Chondrocyte (in vitro differentiated cells): ENCODE results near the gene GRIK1. TPM values are rescaled to one million over a fixed set of nuclear protein-coding genes. Genes with fewer than 3 reads are reported as not detected.

Experiments
- DNase-seq: peaks from one replicate; pipeline ENCODE4 v3.0.0; 2021; ENCODE audit warnings: mixed read lengths, low spot score
- H3K27ac Mint-ChIP-seq: one replicate; pipeline ENCODE4 v1.8.0; 2021; ENCODE audit warnings: mild to moderate bottlenecking, moderate library complexity, mixed read lengths; ENCODE audit not compliant: unreplicated experiment
- H3K27me3 Mint-ChIP-seq: 2 replicates; pipeline ENCODE4 v1.8.0; 2021; ENCODE audit warnings: low read depth, mixed read lengths
- H3K36me3 Mint-ChIP-seq: 2 replicates; pipeline ENCODE4 v1.8.0; 2021; ENCODE audit warnings: low read depth, mixed read lengths
- H3K4me1 Mint-ChIP-seq: 2 replicates; pipeline ENCODE4 v1.8.0; 2021; ENCODE audit warnings: low read depth, mild to moderate bottlenecking, mixed read lengths
- H3K4me3 Mint-ChIP-seq: one replicate; pipeline ENCODE4 v1.8.0; 2021; ENCODE audit warnings: mild to moderate bottlenecking, moderate library complexity, mixed read lengths; ENCODE audit not compliant: unreplicated experiment
- H3K9me3 Mint-ChIP-seq: 2 replicates; pipeline ENCODE4 v1.8.0; 2021; ENCODE audit warnings: low read depth, mixed read lengths
- CTCF ChIP-seq: fragments of 200-600 bp; sonication (generic); IDR thresholded peaks from 2 replicates; pipeline ENCODE4 v1.5.0; 2021; ENCODE audit warnings: antibody characterized with exemption, mild to moderate bottlenecking, moderate library complexity
- total RNA-seq: library from RNA; stranded (reverse); gene quantifications from 3 replicates; pipeline ENCODE4 v1.2.1, GENCODE V29; 2021

The GRIK1 gene
- total RNA-seq, 1 donor from 2014 or later: 1.2 TPM

GRCh38 chr21:29604076-29604475, 335.7 kb downstream of the GRIK1 start:
- no peak for TF ChIP-seq CTCF
- H3K9me3 Mint-ChIP-seq: no peaks in the 10 kb centered on the region
- H3K27me3 Mint-ChIP-seq: no peaks in the 10 kb centered on the region
- H3K27ac Mint-ChIP-seq: no peak overlapping the region
- no peaks in the 10 kb centered on the region for H3K4me1 Mint-ChIP-seq
- H3K36me3 Mint-ChIP-seq: no peaks in the 10 kb centered on the region
- DNase-seq: no peak
- H3K4me3 Mint-ChIP-seq: no peak overlapping the region

GRCh38 chr21:29601047-29601446, 338.7 kb downstream of the GRIK1 start:
- Mint-ChIP-seq H3K36me3 (no peaks in the 10 kb centered on the region), H3K4me3 (no peak overlapping the region)
- TF ChIP-seq CTCF: no peak

GRCh38 chr21:29586696-29587095, 353.1 kb downstream of the GRIK1 start:
- peaks cover 36% of the 10 kb centered on the region for H3K4me1 Mint-ChIP-seq
- H3K4me3 Mint-ChIP-seq: no peak overlapping the region
- peak overlapping the region; percentile 49 for H3K27ac Mint-ChIP-seq
- no peak for DNase-seq
- no peak for TF ChIP-seq CTCF
- no peaks in the 10 kb centered on the region for H3K9me3 Mint-ChIP-seq
- no peaks in the 10 kb centered on the region for H3K36me3 Mint-ChIP-seq
- no peaks in the 10 kb centered on the region for H3K27me3 Mint-ChIP-seq

More at GRCh38 chr21:29601047-29601446, 338.7 kb downstream of the GRIK1 start:
- H3K4me1 Mint-ChIP-seq: no peaks in the 10 kb centered on the region
- no peak overlapping the region for H3K27ac Mint-ChIP-seq
- H3K9me3 Mint-ChIP-seq: no peaks in the 10 kb centered on the region
- no peaks in the 10 kb centered on the region for H3K27me3 Mint-ChIP-seq
- no peak for DNase-seq

GRCh38 chr21:29585462-29585861, 354.3 kb downstream of the GRIK1 start:
- no peak overlapping the region for H3K4me3 Mint-ChIP-seq
- no peak for DNase-seq
- H3K27me3 Mint-ChIP-seq: no peaks in the 10 kb centered on the region
- no peaks in the 10 kb centered on the region for H3K9me3 Mint-ChIP-seq
- H3K4me1 Mint-ChIP-seq: peaks cover 31% of the 10 kb centered on the region
- no peaks in the 10 kb centered on the region for H3K36me3 Mint-ChIP-seq
- H3K27ac Mint-ChIP-seq: no peak overlapping the region
- no peak for TF ChIP-seq CTCF

DNA sequence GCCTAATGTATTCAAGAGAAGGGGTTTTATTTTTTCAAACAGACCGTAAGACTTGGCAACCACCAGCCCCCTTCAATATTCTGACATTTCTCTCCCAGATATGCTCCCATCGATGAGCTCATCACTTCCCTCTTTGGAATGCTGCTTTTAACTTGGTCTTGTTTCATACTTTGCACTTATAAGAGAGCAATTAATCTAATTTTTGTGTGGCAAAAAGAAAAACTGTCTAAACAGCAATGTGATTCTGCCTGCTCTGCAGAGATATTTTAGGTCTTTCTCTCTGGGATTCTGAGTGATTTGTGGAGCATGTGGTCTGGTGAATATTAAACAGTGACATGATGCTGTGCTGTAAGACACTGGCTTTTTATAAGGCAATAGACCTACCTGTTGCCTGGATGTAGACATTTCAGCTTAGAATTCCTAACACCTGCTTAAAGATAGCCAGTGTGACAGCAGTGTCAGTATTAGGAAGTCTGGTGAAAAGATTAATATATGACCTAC, 356.3 kb downstream of the GRIK1 start:
- Mint-ChIP-seq H3K27ac (no peak overlapping the region), H3K4me1 (peaks cover 23% of the 10 kb centered on the region), H3K9me3 (no peaks in the 10 kb centered on the region), H3K27me3 (no peaks in the 10 kb centered on the region), H3K4me3 (no peak overlapping the region), H3K36me3 (no peaks in the 10 kb centered on the region)
- DNase-seq: no peak
- TF ChIP-seq CTCF: no peak
